H1 (cell line): ENCODE data around the gene TBRG4.

Source experiments
- ASH2L ChIP-seq: fragments of 200-600, 300-600 bp; sonication (generic); IDR thresholded peaks from one replicate; pipeline ENCODE4 v1.7.1; 2017; ENCODE audit warnings: low read length
- CTCF ChIP-seq, 3 experiments: IDR thresholded peaks; 1 replicate in 2 of 3; 2 replicates in 1 of 3; pipeline versions ENCODE4 v1.5.1 to v1.6.1; 2011; ENCODE audit warnings: low read length in 3 of 3, mild to moderate bottlenecking in 3 of 3, inconsistent platforms in 2 of 3, low read depth in 1 of 3, moderate library complexity in 1 of 3; ENCODE audit not compliant: insufficient read depth in 1 of 3; ENCODE audit errors: control extremely low read depth in 1 of 3
- EP300 ChIP-seq, 2 experiments: IDR thresholded peaks; 1 replicate in 1 of 2; 2 replicates in 1 of 2; pipeline ENCODE4 v1.6.1; 2011 to 2012; ENCODE audit warnings: low read depth in 2 of 2, low read length in 2 of 2, mild to moderate bottlenecking in 2 of 2, borderline replicate concordance in 1 of 2, inconsistent platforms in 1 of 2, moderate library complexity in 1 of 2
- EZH2 ChIP-seq: fragments of 200-600 bp; sonication (generic); IDR thresholded peaks from 2 replicates; pipeline ENCODE4 v1.7.1; 2012; ENCODE audit warnings: low read depth, mild to moderate bottlenecking, moderate library complexity, low read length, inconsistent platforms; ENCODE audit not compliant: severe bottlenecking
- JUN ChIP-seq: IDR thresholded peaks from 2 replicates; pipeline ENCODE4 v1.6.1; 2011; ENCODE audit warnings: low read depth, mild to moderate bottlenecking, improper control_type of control experiment, low read length
- MAX ChIP-seq: IDR thresholded peaks from 2 replicates; pipeline ENCODE4 v1.6.1; 2012; ENCODE audit warnings: inconsistent platforms
- POLR2A ChIP-seq, 2 experiments: IDR thresholded peaks; 1 replicate in 1 of 2; 2 replicates in 1 of 2; pipeline ENCODE4 v1.6.1; 2011; ENCODE audit warnings: low read depth in 2 of 2, low read length in 2 of 2, mild to moderate bottlenecking in 2 of 2; ENCODE audit errors: control extremely low read depth in 1 of 2

GRCh38 chr7:45055016-45055415 is 56.5 kb downstream of the TBRG4 start:
- TF ChIP-seq EZH2: no peak
- TF ChIP-seq CTCF (IDR thresholded peaks at IDR 0.05; ENCODE audit: control extremely low read depth in 1 of 3, insufficient read depth in 1 of 3, low read depth in 1 of 3, low read length in 3 of 3): no peak
- no peak for TF ChIP-seq MAX
- TF ChIP-seq EP300 (IDR thresholded peaks at IDR 0.05; ENCODE audit: borderline replicate concordance in 1 of 2, low read depth in 2 of 2, low read length in 2 of 2): no peak
- no peak for TF ChIP-seq JUN
- no peak for TF ChIP-seq ASH2L
- no peak for TF ChIP-seq POLR2A (IDR thresholded peaks at IDR 0.05; ENCODE audit: control extremely low read depth in 1 of 2, low read depth in 2 of 2, low read length in 2 of 2)
